K562 (cell line): Measurements from ENCODE around the gene ZNF22. TPM values are rescaled to one million over a fixed set of nuclear protein-coding genes. Genes with fewer than 3 reads are reported as not detected.

Source experiments
- ELF4 ChIP-seq: fragments of 450-650 bp; formaldehyde crosslinking; IDR thresholded peaks from 2 replicates; pipeline ENCODE4 v1.4.0; 2022; ENCODE audit warnings: missing genetic modification characterization
- GABPB1 ChIP-seq: sonication (generic); formaldehyde crosslinking; IDR thresholded peaks from 2 replicates; pipeline ENCODE4 v1.8.0; 2022; ENCODE audit warnings: mild to moderate bottlenecking, missing genetic modification reagents
- KLF1 ChIP-seq: fragments of 450-650 bp; IDR thresholded peaks from 2 replicates; pipeline ENCODE4 v1.6.1; 2016; ENCODE audit warnings: missing genetic modification characterization, missing compliant biosample characterization
- MBD2 ChIP-seq: sonication (generic); IDR thresholded peaks from 2 replicates; pipeline ENCODE4 v1.6.1; 2016; ENCODE audit warnings: low read depth, borderline replicate concordance
- MYC ChIP-seq, 2 experiments: fragments of 250-450 bp in 1 of 2; sonication (Bioruptor Pico) in 1 of 2; IDR thresholded peaks; 2 replicates each; pipeline versions ENCODE4 v1.5.1 to v1.6.1; 2012 to 2021; ENCODE audit warnings: low read depth in 2 of 2, borderline replicate concordance in 1 of 2, improper control_type of control experiment in 1 of 2, low read length in 1 of 2, mild to moderate bottlenecking in 1 of 2, moderate library complexity in 1 of 2
- RBFOX2 ChIP-seq: fragments of 200-400 bp; formaldehyde crosslinking; IDR thresholded peaks from 2 replicates; pipeline ENCODE4 v1.6.1; 2017; ENCODE audit warnings: low read depth, mild to moderate bottlenecking, low read length, moderate library complexity
- RBM15 ChIP-seq: fragments of 200-400 bp; formaldehyde crosslinking; IDR thresholded peaks from 2 replicates; pipeline ENCODE4 v1.6.1; 2018; ENCODE audit warnings: mild to moderate bottlenecking, low read length, moderate library complexity; ENCODE audit not compliant: insufficient read depth
- SETDB1 ChIP-seq: IDR thresholded peaks from one replicate; pipeline ENCODE4 v1.6.1; 2012; ENCODE audit warnings: low read length, control low read depth, inconsistent platforms
- TFAP4 ChIP-seq: sonication (generic); formaldehyde crosslinking; IDR thresholded peaks from 2 replicates; pipeline ENCODE4 v1.8.0; 2022; ENCODE audit warnings: missing genetic modification reagents, mild to moderate bottlenecking, moderate library complexity, borderline replicate concordance
- YY1 ChIP-seq, 3 experiments: IDR thresholded peaks; 2 replicates each; pipeline ENCODE4 v1.6.1; 2011; ENCODE audit warnings: low read length in 2 of 3, mild to moderate bottlenecking in 2 of 3, moderate library complexity in 2 of 3, borderline replicate concordance in 1 of 3, control low read depth in 1 of 3, low read depth in 1 of 3; ENCODE audit not compliant: insufficient read depth in 3 of 3, insufficient replicate concordance in 2 of 3, control insufficient read depth in 1 of 3, insufficient read length in 1 of 3; ENCODE audit errors: extremely low read depth in 1 of 3
- ZKSCAN1 ChIP-seq: fragments of 150-350 bp; IDR thresholded peaks from 2 replicates; pipeline ENCODE4 v1.6.1; 2016; ENCODE audit warnings: low read depth, low read length
- ZNF24 ChIP-seq: fragments of 450-650 bp; IDR thresholded peaks from 2 replicates; pipeline ENCODE4 v1.6.1; 2016
- ZNF76 ChIP-seq: fragments of 250-450 bp; sonication (Bioruptor Pico); IDR thresholded peaks from 2 replicates; pipeline ENCODE4 v1.4.0; 2020; ENCODE audit warnings: mild to moderate bottlenecking, moderate library complexity, borderline replicate concordance
- polyA plus RNA-seq, 8 experiments: library from polyadenylated mRNA; depleted of rRNA in 4 of 8; stranded (reverse) in 5 of 8; unstranded in 3 of 8; fragments of >200 nt; fragmentation: Nextera tagmentation in 2 of 8; fragmentation: Illumina TruSeq in 1 of 8; extraction: Ambion mirVana in 2 of 8; extraction: Trizol in 1 of 8; gene quantifications; 2 replicates each; pipeline versions ENCODE4 v1.2.1 to v1.2.3, GENCODE V29; 2011 to 2014; ENCODE audit warnings: inconsistent platforms in 1 of 8, missing spikeins in 1 of 8
- total RNA-seq, 7 experiments: library from RNA; depleted of rRNA in 6 of 7; stranded (reverse); fragments of >200 nt in 6 of 7; fragmentation: Illumina TruSeq in 2 of 7; extraction: Trizol in 2 of 7; gene quantifications; 2 replicates each; pipeline versions ENCODE4 v1.2.1 to v1.2.3, GENCODE V29; 2011 to 2021; ENCODE audit warnings: low replicate concordance in 1 of 7
- TF ChIP-seq, protein P1 (sequence below): fragments of 450-650 bp; IDR thresholded peaks from 2 replicates; pipeline ENCODE4 v1.6.1; 2016; ENCODE audit warnings: low read depth
- TF ChIP-seq, protein P2 (sequence below): fragments of 250-450 bp; sonication (Bioruptor Pico); IDR thresholded peaks from 2 replicates; pipeline ENCODE4 v1.5.0; 2022; ENCODE audit warnings: mild to moderate bottlenecking

ZNF22 gene
- total and polyA plus RNA-seq, 9 of the 15 experiments (the other 6 are each of a cell fraction or from before 2014, with no cell fraction given) = 36.2 to 98.7 (median 51.2) TPM

- peak; percentile 59; the same call in 1 of the 2 replicates for TF ChIP-seq TFAP4 (CRISPR knock-in tag)
- TF ChIP-seq ELF4 (CRISPR knock-in tag) = no peak
- TF ChIP-seq MYC (IDR thresholded peaks at IDR 0.05; ENCODE audit: low read depth, low read length) = peak; percentile 91
- no peak for TF ChIP-seq MYC (CRISPR knock-in tag; IDR thresholded peaks at IDR 0.05; ENCODE audit: borderline replicate concordance, low read depth)
- peak in 2 of 3 experiments; percentile 32 to 62 for TF ChIP-seq YY1 (IDR thresholded peaks at IDR 0.05; ENCODE audit: borderline replicate concordance in 1 of 3, control insufficient read depth in 1 of 3, extremely low read depth in 1 of 3, insufficient read depth in 3 of 3, insufficient read length in 1 of 3, insufficient replicate concordance in 2 of 3, low read depth in 1 of 3, low read length in 2 of 3)
- TF ChIP-seq MBD2 = peak; percentile 20; the same call in 1 of the 2 replicates
- TF ChIP-seq RBFOX2 = peak; percentile 96
- no peak for TF ChIP-seq SETDB1
- TF ChIP-seq, protein P1, sequence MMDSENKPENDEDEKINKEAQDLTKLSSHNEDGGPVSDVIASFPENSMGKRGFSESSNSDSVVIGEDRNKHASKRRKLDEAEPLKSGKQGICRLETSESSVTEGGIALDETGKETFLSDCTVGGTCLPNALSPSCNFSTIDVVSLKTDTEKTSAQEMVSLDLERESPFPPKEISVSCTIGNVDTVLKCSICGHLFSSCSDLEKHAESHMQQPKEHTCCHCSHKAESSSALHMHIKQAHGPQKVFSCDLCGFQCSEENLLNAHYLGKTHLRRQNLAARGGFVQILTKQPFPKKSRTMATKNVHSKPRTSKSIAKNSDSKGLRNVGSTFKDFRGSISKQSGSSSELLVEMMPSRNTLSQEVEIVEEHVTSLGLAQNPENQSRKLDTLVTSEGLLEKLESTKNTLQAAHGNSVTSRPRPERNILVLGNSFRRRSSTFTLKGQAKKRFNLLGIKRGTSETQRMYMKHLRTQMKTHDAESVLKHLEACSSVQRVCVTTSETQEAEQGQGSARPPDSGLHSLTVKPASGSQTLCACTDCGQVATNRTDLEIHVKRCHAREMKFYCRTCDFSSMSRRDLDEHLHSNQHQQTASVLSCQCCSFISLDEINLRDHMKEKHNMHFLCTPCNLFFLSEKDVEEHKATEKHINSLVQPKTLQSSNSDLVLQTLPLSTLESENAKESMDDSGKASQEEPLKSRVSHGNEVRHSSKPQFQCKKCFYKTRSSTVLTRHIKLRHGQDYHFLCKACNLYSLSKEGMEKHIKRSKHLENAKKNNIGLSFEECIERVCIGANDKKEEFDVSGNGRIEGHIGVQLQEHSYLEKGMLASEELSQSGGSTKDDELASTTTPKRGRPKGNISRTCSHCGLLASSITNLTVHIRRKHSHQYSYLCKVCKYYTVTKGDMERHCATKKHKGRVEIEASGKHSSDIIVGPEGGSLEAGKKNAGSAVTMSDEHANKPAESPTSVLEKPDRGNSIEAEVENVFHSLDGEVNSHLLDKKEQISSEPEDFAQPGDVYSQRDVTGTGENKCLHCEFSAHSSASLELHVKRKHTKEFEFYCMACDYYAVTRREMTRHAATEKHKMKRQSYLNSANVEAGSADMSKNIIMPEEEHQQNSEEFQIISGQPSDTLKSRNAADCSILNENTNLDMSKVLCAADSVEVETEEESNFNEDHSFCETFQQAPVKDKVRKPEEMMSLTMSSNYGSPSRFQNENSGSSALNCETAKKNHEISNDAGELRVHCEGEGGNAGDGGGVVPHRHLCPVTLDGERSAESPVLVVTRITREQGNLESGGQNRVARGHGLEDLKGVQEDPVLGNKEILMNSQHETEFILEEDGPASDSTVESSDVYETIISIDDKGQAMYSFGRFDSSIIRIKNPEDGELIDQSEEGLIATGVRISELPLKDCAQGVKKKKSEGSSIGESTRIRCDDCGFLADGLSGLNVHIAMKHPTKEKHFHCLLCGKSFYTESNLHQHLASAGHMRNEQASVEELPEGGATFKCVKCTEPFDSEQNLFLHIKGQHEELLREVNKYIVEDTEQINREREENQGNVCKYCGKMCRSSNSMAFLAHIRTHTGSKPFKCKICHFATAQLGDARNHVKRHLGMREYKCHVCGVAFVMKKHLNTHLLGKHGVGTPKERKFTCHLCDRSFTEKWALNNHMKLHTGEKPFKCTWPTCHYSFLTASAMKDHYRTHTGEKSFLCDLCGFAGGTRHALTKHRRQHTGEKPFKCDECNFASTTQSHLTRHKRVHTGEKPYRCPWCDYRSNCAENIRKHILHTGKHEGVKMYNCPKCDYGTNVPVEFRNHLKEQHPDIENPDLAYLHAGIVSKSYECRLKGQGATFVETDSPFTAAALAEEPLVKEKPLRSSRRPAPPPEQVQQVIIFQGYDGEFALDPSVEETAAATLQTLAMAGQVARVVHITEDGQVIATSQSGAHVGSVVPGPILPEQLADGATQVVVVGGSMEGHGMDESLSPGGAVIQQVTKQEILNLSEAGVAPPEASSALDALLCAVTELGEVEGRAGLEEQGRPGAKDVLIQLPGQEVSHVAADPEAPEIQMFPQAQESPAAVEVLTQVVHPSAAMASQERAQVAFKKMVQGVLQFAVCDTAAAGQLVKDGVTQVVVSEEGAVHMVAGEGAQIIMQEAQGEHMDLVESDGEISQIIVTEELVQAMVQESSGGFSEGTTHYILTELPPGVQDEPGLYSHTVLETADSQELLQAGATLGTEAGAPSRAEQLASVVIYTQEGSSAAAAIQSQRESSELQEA = no peak
- TF ChIP-seq, protein P2, sequence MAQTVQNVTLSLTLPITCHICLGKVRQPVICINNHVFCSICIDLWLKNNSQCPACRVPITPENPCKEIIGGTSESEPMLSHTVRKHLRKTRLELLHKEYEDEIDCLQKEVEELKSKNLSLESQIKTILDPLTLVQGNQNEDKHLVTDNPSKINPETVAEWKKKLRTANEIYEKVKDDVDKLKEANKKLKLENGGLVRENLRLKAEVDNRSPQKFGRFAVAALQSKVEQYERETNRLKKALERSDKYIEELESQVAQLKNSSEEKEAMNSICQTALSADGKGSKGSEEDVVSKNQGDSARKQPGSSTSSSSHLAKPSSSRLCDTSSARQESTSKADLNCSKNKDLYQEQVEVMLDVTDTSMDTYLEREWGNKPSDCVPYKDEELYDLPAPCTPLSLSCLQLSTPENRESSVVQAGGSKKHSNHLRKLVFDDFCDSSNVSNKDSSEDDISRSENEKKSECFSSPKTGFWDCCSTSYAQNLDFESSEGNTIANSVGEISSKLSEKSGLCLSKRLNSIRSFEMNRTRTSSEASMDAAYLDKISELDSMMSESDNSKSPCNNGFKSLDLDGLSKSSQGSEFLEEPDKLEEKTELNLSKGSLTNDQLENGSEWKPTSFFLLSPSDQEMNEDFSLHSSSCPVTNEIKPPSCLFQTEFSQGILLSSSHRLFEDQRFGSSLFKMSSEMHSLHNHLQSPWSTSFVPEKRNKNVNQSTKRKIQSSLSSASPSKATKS = 0 out of 2 replicates have a peak, but pooled peaks have one; percentile 58
- TF ChIP-seq ZNF76 = no peak
- peak; percentile 74; the same call in 1 of the 2 replicates for TF ChIP-seq KLF1
- TF ChIP-seq ZKSCAN1 = 0 out of 2 replicates have a peak, but pooled peaks have one; percentile 52
- no peak for TF ChIP-seq RBM15
- TF ChIP-seq GABPB1 (CRISPR knock-in tag) = peak; percentile 93
- TF ChIP-seq ZNF24 = no peak
Measured at GRCh38 chr10:45000752-45001380, at the start of gene ZNF22 (continued).
